OCI-LY1 (cell line): ENCODE data around the gene PDK2.

Experiments
- H2AFZ ChIP-seq: fragments of 200-600 bp; sonication (generic), shearing (Covaris generic); 2 replicates; pipeline ENCODE4 v1.6.0; 2014; ENCODE audit warnings: antibody characterized with exemption, mild to moderate bottlenecking, low read length
- H3F3A ChIP-seq: fragments of 200-600 bp; sonication (generic), shearing (Covaris generic); 2 replicates; pipeline ENCODE4 v1.6.0; 2014; ENCODE audit warnings: mild to moderate bottlenecking, antibody characterized with exemption, low read length, moderate library complexity; ENCODE audit not compliant: insufficient read depth
- H3K27ac ChIP-seq: fragments of 200-600 bp; sonication (generic); 2 replicates; pipeline ENCODE4 v1.5.1; 2014; ENCODE audit warnings: low read length, mixed run types, mild to moderate bottlenecking, low read depth; ENCODE audit not compliant: poor library complexity, severe bottlenecking
- H3K27me3 ChIP-seq: fragments of 200-600 bp; sonication (generic); 2 replicates; pipeline ENCODE4 v1.6.0; 2014; ENCODE audit warnings: antibody characterized with exemption, mild to moderate bottlenecking, low read length, moderate library complexity; ENCODE audit not compliant: insufficient read depth
- H3K36me3 ChIP-seq: fragments of 200-600 bp; sonication (generic); 2 replicates; pipeline ENCODE4 v1.6.1; 2014; ENCODE audit warnings: mild to moderate bottlenecking, antibody characterized with exemption, low read length, moderate library complexity, mixed read lengths; ENCODE audit not compliant: insufficient read depth
- H3K4me1 ChIP-seq: fragments of 200-600 bp; sonication (generic); 2 replicates; pipeline ENCODE4 v1.5.1; 2014; ENCODE audit warnings: mild to moderate bottlenecking, low read length, moderate library complexity; ENCODE audit not compliant: insufficient read depth, severe bottlenecking
- H3K4me2 ChIP-seq: fragments of 200-600 bp; sonication (generic), shearing (Covaris generic); 2 replicates; pipeline ENCODE4 v1.6.1; 2014; ENCODE audit warnings: low read length
- H3K4me3 ChIP-seq: fragments of 200-600 bp; sonication (generic); 2 replicates; pipeline ENCODE4 v1.5.1; 2014; ENCODE audit warnings: low read length, low read depth, mild to moderate bottlenecking, mixed read lengths; ENCODE audit not compliant: poor library complexity, severe bottlenecking
- H3K79me2 ChIP-seq: fragments of 200-600 bp; shearing (Covaris generic); 2 replicates; pipeline ENCODE4 v1.6.1; 2016; ENCODE audit warnings: mixed run types, low read length, mixed read lengths; ENCODE audit not compliant: insufficient read depth
- H3K9ac ChIP-seq: fragments of 200-600 bp; sonication (generic), shearing (Covaris generic); 2 replicates; pipeline ENCODE4 v1.6.1; 2014; ENCODE audit warnings: mild to moderate bottlenecking, low read length, mixed read lengths
- H3K9me2 ChIP-seq: fragments of 200-600 bp; sonication (generic), shearing (Covaris generic); 2 replicates; pipeline ENCODE4 v1.6.1; 2014; ENCODE audit warnings: low read depth, mild to moderate bottlenecking, low read length, mixed read lengths
- H3K9me3 ChIP-seq: fragments of 200-600 bp; shearing (Covaris generic); 2 replicates; pipeline ENCODE4 v1.6.1; 2014; ENCODE audit warnings: low read length, mixed read lengths
- H4K20me1 ChIP-seq: fragments of 200-600 bp; sonication (generic), shearing (Covaris generic); 2 replicates; pipeline ENCODE4 v1.6.0; 2016; ENCODE audit warnings: mild to moderate bottlenecking, low read length; ENCODE audit not compliant: insufficient read depth
- EZH2 ChIP-seq: fragments of 200-600 bp; sonication (generic), shearing (Covaris generic); IDR thresholded peaks from 2 replicates; pipeline ENCODE4 v1.8.0; 2017; ENCODE audit warnings: borderline replicate concordance, mixed run types, mild to moderate bottlenecking, antibody characterized with exemption, low read length, moderate library complexity, mixed read lengths
- TF ChIP-seq, protein P1 (sequence below): fragments of 200-600 bp; sonication (generic), shearing (Covaris generic); IDR thresholded peaks from 2 replicates; pipeline ENCODE4 v1.5.1; 2017; ENCODE audit warnings: mild to moderate bottlenecking, antibody characterized with exemption, low read length, moderate library complexity, mixed read lengths

The PDK2 gene

GRCh38 chr17:50065056-50065455, 30.1 kb upstream of the PDK2 start:
- no peak for TF ChIP-seq EZH2
- TF ChIP-seq, protein P1, sequence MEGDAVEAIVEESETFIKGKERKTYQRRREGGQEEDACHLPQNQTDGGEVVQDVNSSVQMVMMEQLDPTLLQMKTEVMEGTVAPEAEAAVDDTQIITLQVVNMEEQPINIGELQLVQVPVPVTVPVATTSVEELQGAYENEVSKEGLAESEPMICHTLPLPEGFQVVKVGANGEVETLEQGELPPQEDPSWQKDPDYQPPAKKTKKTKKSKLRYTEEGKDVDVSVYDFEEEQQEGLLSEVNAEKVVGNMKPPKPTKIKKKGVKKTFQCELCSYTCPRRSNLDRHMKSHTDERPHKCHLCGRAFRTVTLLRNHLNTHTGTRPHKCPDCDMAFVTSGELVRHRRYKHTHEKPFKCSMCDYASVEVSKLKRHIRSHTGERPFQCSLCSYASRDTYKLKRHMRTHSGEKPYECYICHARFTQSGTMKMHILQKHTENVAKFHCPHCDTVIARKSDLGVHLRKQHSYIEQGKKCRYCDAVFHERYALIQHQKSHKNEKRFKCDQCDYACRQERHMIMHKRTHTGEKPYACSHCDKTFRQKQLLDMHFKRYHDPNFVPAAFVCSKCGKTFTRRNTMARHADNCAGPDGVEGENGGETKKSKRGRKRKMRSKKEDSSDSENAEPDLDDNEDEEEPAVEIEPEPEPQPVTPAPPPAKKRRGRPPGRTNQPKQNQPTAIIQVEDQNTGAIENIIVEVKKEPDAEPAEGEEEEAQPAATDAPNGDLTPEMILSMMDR: no peak
- Histone ChIP-seq H3K27me3 (peaks cover 10% of the 10 kb centered on the region), H2AFZ (no peak overlapping the region), H3K9me3 (no peaks in the 10 kb centered on the region), H3K4me3 (no peak overlapping the region), H3K9ac (no peak overlapping the region), H4K20me1 (no peaks in the 10 kb centered on the region), H3K9me2 (no peaks in the 10 kb centered on the region), H3K4me2 (no peak overlapping the region), H3K36me3 (no peaks in the 10 kb centered on the region), H3K27ac (no peak overlapping the region), H3K79me2 (no peaks in the 10 kb centered on the region), H3F3A (no peaks in the 10 kb centered on the region), H3K4me1 (no peaks in the 10 kb centered on the region)

DNA sequence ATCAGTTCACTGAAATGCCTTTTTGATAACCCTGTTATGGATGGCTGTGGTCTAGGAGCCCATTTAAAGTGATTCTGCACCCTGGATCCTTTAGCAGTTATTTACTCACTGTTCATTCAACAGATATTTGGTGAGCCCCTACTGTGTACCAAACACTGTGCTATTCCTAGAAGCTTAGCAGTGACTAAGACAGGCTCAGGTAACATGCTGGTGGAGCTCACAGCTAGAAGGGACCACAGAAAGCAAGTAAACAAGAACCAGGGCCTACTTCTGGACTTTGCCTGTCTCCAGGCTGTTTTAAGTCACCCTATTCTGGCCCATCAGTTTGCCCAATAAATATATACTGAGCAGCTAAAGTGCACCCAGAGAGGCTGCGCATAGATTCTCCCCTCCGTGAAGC, 28.2 kb upstream of the PDK2 start:
- H3K9me2 ChIP-seq: no peaks in the 10 kb centered on the region
- H3F3A ChIP-seq: no peaks in the 10 kb centered on the region
- no peaks in the 10 kb centered on the region for H3K9me3 ChIP-seq
- no peaks in the 10 kb centered on the region for H3K79me2 ChIP-seq
- TF ChIP-seq, protein P1: no peak
- TF ChIP-seq EZH2: no peak
- H3K4me3 ChIP-seq: no peak overlapping the region
- peaks cover 4% of the 10 kb centered on the region; the same call in 1 of the 2 replicates for H3K27me3 ChIP-seq
- no peaks in the 10 kb centered on the region for H3K36me3 ChIP-seq
- H4K20me1 ChIP-seq: no peaks in the 10 kb centered on the region
- H3K27ac ChIP-seq: no peak overlapping the region
- no peak overlapping the region for H3K9ac ChIP-seq
- no peaks in the 10 kb centered on the region for H3K4me1 ChIP-seq
- H3K4me2 ChIP-seq: no peak overlapping the region
- H2AFZ ChIP-seq: no peak overlapping the region

GRCh38 chr17:50067996-50068395, 27.2 kb upstream of the PDK2 start:
- Histone ChIP-seq H3K4me3 (no peak overlapping the region), H3K4me2 (no peak overlapping the region), H2AFZ (no peak overlapping the region), H3K27me3 (peaks cover 4% of the 10 kb centered on the region; the same call in 1 of the 2 replicates), H3K4me1 (no peaks in the 10 kb centered on the region), H3K9ac (no peak overlapping the region), H3F3A (no peaks in the 10 kb centered on the region), H3K36me3 (no peaks in the 10 kb centered on the region), H3K79me2 (no peaks in the 10 kb centered on the region), H3K9me2 (no peaks in the 10 kb centered on the region), H3K9me3 (no peaks in the 10 kb centered on the region), H3K27ac (no peak overlapping the region), H4K20me1 (no peaks in the 10 kb centered on the region)
- TF ChIP-seq, protein P1: no peak
- no peak for TF ChIP-seq EZH2
